Astrocyte of the cerebellum (primary cell): ENCODE results near the gene ATG10.
"Not testable (repeated sequence)": the region's sequence is repeated elsewhere in the genome, so short reads cannot be mapped to it uniquely, and the experiment has no call there.

ENCODE experiments used
- DNase-seq: peaks from one replicate; pipeline ENCODE4 v3.0.0-alpha.2; 2011; ENCODE audit warnings: low read depth
- H3K4me3 ChIP-seq: 2 replicates; pipeline ENCODE4 v1.5.1; 2011; ENCODE audit warnings: mild to moderate bottlenecking, low read depth, low read length, moderate library complexity
- CTCF ChIP-seq: IDR thresholded peaks from 2 replicates; pipeline ENCODE4 v1.5.1; 2012; ENCODE audit warnings: low read length, low read depth, moderate library complexity, mild to moderate bottlenecking; ENCODE audit errors: missing control alignments
- in situ Hi-C: cut with HindIII; loops from 2 replicates; pipeline ENCODE4 v1.10.0; 2017; ENCODE audit warnings: low sequenced_read_pairs

ATG10 gene

DNA sequence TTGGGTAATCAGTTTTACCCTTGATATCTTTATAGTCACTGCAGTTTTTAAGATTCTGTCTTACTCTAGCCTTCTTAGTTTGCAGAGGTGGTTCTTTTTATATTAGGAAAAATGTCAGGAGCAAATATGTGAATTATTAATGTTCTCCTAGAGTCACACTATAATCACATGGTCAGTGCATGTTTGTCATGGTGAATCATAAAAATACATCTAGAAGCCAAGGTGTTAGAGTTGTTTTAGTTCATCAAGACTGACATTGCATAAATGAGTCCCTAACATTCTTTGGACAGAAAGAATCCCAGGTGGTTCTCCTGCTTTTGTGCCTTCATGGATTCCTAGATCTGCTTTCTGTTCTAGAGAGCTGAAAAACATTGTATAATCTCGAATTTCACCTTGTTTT, 22.9 kb downstream of the ATG10 start:
- DNase-seq = no peak
- no peak overlapping the region for H3K4me3 ChIP-seq
- no peak for TF ChIP-seq CTCF
- in situ Hi-C loops = loop anchor here (5.0 kb wide), 2 partner anchors 57 to 73 kb away; no protein-coding TSS in a partner anchor

DNA sequence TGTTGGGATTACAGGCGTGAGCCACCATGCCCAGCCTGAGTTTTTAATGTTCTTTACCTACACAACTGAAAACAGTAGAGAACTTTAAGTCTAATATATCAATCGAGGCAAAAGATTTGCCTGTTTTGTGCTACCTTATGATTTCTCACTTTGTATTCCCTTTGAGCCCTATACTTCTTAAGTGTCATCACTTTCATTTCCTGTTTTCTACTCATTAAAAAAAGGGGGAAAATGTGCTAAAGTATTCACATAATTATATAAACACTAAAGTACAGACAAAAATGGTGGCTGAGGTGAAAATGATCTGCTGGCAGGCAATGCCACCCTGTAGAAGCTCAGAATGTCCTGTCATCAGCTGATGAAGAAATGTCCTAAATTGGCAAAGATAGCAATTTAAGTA, 23.6 kb downstream of the ATG10 start:
- no peak for DNase-seq
- no peak for TF ChIP-seq CTCF
- in situ Hi-C loops = no loop called here
- no peak overlapping the region for H3K4me3 ChIP-seq

- no peak for TF ChIP-seq CTCF
- in situ Hi-C loops = no loop called here
- DNase-seq = no peak
- no peak overlapping the region for H3K4me3 ChIP-seq
Measured at GRCh38 chr5:82004511-82004910, 32.7 kb downstream of the ATG10 start.

DNA sequence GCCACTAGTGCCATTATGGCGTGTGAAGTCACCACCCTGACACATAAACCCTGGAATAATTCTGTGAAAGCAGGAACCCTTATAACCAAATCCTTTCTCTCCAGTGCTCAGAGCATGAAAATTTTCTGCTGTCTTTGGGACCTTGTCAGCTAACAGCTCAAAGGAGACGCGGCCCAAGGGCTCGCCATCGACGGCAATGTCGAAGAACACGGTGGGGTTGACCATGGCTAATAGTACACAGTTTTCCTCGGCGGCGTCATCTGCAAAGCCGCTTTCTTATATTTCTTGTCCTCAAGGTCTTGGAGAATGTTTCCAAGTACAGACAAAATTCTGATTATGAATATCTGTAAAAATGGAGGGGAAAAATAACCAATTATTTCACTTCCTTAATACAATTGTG, 38.0 kb downstream of the ATG10 start:
- DNase-seq, H3K4me3 ChIP-seq, in situ Hi-C loops: not testable (repeated sequence)

DNA sequence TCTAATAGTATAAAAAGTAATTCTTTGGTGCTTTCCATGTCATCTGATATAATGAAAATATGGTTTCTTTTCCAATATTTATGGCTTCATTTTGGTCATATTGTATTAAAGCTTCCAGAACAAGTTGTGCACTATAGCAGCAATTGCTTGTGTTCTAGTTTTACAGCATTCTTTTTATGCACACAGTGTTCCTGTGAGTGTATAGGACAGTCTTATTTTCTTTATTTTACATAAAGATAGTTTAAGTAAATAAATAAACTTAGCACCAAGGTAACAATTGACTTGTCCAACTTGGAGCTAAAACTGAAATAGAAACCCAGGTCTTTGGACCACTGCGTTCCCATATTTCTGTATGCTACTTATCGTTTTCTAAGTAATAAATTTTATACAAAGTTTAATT, 38.9 kb downstream of the ATG10 start:
- TF ChIP-seq CTCF = no peak
- no peak overlapping the region for H3K4me3 ChIP-seq
- DNase-seq = no peak
- in situ Hi-C loops = no loop called here

- no peak for TF ChIP-seq CTCF
- no peak overlapping the region for H3K4me3 ChIP-seq
- in situ Hi-C loops = no loop called here
- no peak for DNase-seq
Measured at GRCh38 chr5:82011761-82012160, 39.9 kb downstream of the ATG10 start.

DNA sequence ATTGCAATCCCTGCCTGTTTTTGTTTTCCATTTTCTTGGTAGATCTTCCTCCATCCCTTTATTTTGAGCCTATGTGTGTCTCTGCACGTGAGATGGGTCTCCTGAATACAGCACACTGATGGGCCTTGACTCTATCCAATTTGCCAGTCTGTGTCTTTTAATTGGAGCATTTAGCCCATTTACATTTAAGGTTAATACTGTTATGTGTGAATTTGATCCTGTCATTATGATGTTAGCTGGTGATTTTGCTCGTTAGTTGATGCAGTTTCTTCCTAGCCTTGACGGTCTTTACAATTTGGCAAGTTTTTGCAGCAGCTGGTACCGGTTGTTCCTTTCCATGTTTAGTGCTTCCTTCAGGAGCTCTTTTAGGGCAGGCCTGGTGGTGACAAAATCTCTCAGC, 42.8 kb downstream of the ATG10 start:
- in situ Hi-C loops, H3K4me3 ChIP-seq, DNase-seq: not testable (repeated sequence)

DNA sequence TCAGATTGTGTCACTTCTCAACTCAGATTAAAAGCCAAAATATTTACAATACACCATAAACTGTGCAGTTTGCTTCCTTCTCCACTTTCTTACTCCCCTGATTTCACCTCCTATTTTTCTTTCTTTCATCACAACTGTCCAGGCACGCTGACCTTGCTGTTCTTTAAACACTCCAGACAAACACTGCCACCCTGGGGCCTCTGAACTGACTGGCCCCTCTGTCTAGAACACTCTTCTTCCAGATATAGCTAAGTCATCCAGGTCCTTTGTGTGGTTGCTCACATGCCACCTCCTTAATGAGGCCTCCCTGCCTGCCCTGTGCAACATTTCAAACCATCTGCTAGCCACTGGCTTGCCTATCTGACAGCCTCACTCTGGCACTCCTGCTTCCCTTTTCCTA, 46.6 kb downstream of the ATG10 start:
- H3K4me3 ChIP-seq = no peak overlapping the region
- in situ Hi-C loops = no loop called here
- DNase-seq = no peak
- no peak for TF ChIP-seq CTCF
